H1 (cell line): ENCODE measurements around the gene LAMA3. TPM values are rescaled to one million over a fixed set of nuclear protein-coding genes. Genes with fewer than 3 reads are reported as not detected.

Experiments
- CTCF ChIA-PET: fragments of 300-600 bp; sonication (Branson Sonifier 250); formaldehyde crosslinking; loops from one replicate; lab custom pipeline; 2021; ENCODE audit not compliant: partially characterized antibody; lab: Charles Lee
- POLR2A ChIA-PET: fragments of 300-600 bp; sonication (Branson Sonifier 250); formaldehyde crosslinking; loops from one replicate; lab custom pipeline; 2021; ENCODE audit warnings: inconsistent platforms; ENCODE audit not compliant: partially characterized antibody; lab: Charles Lee
- DNase-seq, 2 experiments: peaks; one replicate each; pipeline versions ENCODE4 v3.0.0 to v3.0.0-alpha.2; 2010 to 2022; ENCODE audit warnings: low spot score in 2 of 2, low read depth in 1 of 2, mixed read lengths in 1 of 2
- FAIRE-seq: peaks from 2 replicates; lab custom pipeline; 2011; peaks lifted over from hg19 to GRCh38; lab: Jason Lieb, UNC
- H2AFZ ChIP-seq: 2 replicates; pipeline ENCODE4 v1.8.1; 2012; ENCODE audit warnings: low read length, inconsistent platforms
- H2AK5ac ChIP-seq: 2 replicates; pipeline ENCODE4 v1.6.1; 2013; ENCODE audit warnings: low read depth, low read length
- H2BK120ac ChIP-seq: replicated peaks from 2 replicates; pipeline ENCODE3; 2013; ENCODE audit warnings: low read depth, low read length, inconsistent platforms
- H2BK12ac ChIP-seq: 2 replicates; pipeline ENCODE4 v1.6.1; 2013; ENCODE audit warnings: low read depth, low read length
- H2BK15ac ChIP-seq: 2 replicates; pipeline ENCODE4 v1.6.1; 2013; ENCODE audit warnings: low read length
- H2BK20ac ChIP-seq: 2 replicates; pipeline ENCODE4 v1.6.1; 2013; ENCODE audit warnings: low read length
- H2BK5ac ChIP-seq: 2 replicates; pipeline ENCODE4 v1.6.1; 2013; ENCODE audit warnings: low read depth, low read length
- H3K14ac ChIP-seq: 2 replicates; pipeline ENCODE4 v1.6.1; 2013; ENCODE audit warnings: inconsistent platforms; ENCODE audit not compliant: insufficient read length
- H3K18ac ChIP-seq: 2 replicates; pipeline ENCODE4 v1.6.1; 2013; ENCODE audit warnings: low read length; ENCODE audit errors: extremely low read depth
- H3K23ac ChIP-seq: 2 replicates; pipeline ENCODE4 v1.6.1; 2013; ENCODE audit warnings: inconsistent platforms; ENCODE audit not compliant: insufficient read length
- H3K23me2 ChIP-seq: 2 replicates; pipeline ENCODE4 v1.6.1; 2013; ENCODE audit warnings: low read depth, low read length
- H3K27ac ChIP-seq: 2 replicates; pipeline ENCODE4 v1.6.1; 2011; ENCODE audit warnings: low read depth, low read length, inconsistent platforms
- H3K27me3 ChIP-seq, 4 experiments: replicated peaks in 1 of 4; 1 replicate in 1 of 4; 2 replicates in 3 of 4; pipeline versions ENCODE4 v1.6.1 to v1.8.1; 2011 to 2013; ENCODE audit warnings: low read length in 3 of 4, mild to moderate bottlenecking in 3 of 4, inconsistent platforms in 2 of 4, mixed read lengths in 2 of 4, moderate library complexity in 1 of 4; ENCODE audit not compliant: control insufficient read depth in 3 of 4, insufficient read depth in 3 of 4; ENCODE audit errors: extremely low read depth in 1 of 4
- H3K36me3 ChIP-seq, 4 experiments: 2 replicates each; pipeline versions ENCODE4 v1.6.1 to v1.8.1; 2011 to 2013; ENCODE audit warnings: mild to moderate bottlenecking in 4 of 4, low read length in 3 of 4, moderate library complexity in 2 of 4, control low read depth in 1 of 4, inconsistent platforms in 1 of 4; ENCODE audit not compliant: insufficient read depth in 4 of 4, control insufficient read depth in 2 of 4
- H3K4ac ChIP-seq: replicated peaks from 2 replicates; pipeline ENCODE3; 2013; ENCODE audit warnings: low read length, low read depth, mixed read lengths, inconsistent platforms; ENCODE audit not compliant: insufficient read length
- H3K4me1 ChIP-seq, 4 experiments: replicated peaks in 1 of 4; 1 replicate in 1 of 4; 2 replicates in 3 of 4; pipeline versions ENCODE4 v1.6.1 to v1.8.1; 2011 to 2013; ENCODE audit warnings: low read length in 3 of 4, inconsistent platforms in 2 of 4, mixed read lengths in 1 of 4; ENCODE audit not compliant: insufficient read depth in 4 of 4, control insufficient read depth in 3 of 4
- H3K4me2 ChIP-seq, 2 experiments: 2 replicates each; pipeline versions ENCODE4 v1.6.1 to v1.8.1; 2011 to 2013; ENCODE audit warnings: low read depth in 2 of 2, low read length in 2 of 2, control low read depth in 1 of 2, inconsistent platforms in 1 of 2, mild to moderate bottlenecking in 1 of 2; ENCODE audit not compliant: insufficient read depth in 1 of 2
- H3K4me3 ChIP-seq, 4 experiments: fragments of 200-600, 300-600 bp in 1 of 4; sonication (generic), shearing (Covaris generic), sonication (Bioruptor Twin) in 1 of 4; 2 replicates each; pipeline versions ENCODE4 v1.5.1 to v1.8.1; 2011 to 2016; ENCODE audit warnings: low read length in 4 of 4, low read depth in 3 of 4, control low read depth in 2 of 4, inconsistent platforms in 2 of 4, mild to moderate bottlenecking in 2 of 4, mixed read lengths in 1 of 4, moderate library complexity in 1 of 4; ENCODE audit not compliant: insufficient read depth in 2 of 4; ENCODE audit errors: extremely low read depth in 1 of 4
- H3K56ac ChIP-seq: replicated peaks from 2 replicates; pipeline ENCODE3; 2013; ENCODE audit warnings: low read depth, mild to moderate bottlenecking, mixed read lengths, low read length, inconsistent platforms; ENCODE audit not compliant: insufficient read length
- H3K79me1 ChIP-seq: 2 replicates; pipeline ENCODE4 v1.6.1; 2013; ENCODE audit warnings: low read depth, low read length, control low read depth
- H3K79me2 ChIP-seq, 2 experiments: 2 replicates each; pipeline versions ENCODE4 v1.6.1 to v1.8.1; 2012 to 2013; ENCODE audit warnings: low read length in 2 of 2, mild to moderate bottlenecking in 2 of 2, inconsistent platforms in 1 of 2; ENCODE audit not compliant: insufficient read depth in 2 of 2, control insufficient read depth in 1 of 2
- H3K9ac ChIP-seq, 4 experiments: replicated peaks in 1 of 4; 1 replicate in 1 of 4; 2 replicates in 3 of 4; pipeline versions ENCODE4 v1.6.1 to v1.8.1; 2011 to 2013; ENCODE audit warnings: low read depth in 3 of 4, low read length in 3 of 4, control low read depth in 2 of 4, mild to moderate bottlenecking in 2 of 4, moderate library complexity in 2 of 4, inconsistent platforms in 1 of 4; ENCODE audit errors: extremely low read depth in 1 of 4
- H3K9me3 ChIP-seq, 2 experiments: 2 replicates each; pipeline versions ENCODE4 v1.6.1 to v1.8.1; 2012 to 2013; ENCODE audit warnings: mild to moderate bottlenecking in 2 of 2, moderate library complexity in 2 of 2, control low read depth in 1 of 2, inconsistent platforms in 1 of 2, low read depth in 1 of 2, low read length in 1 of 2, mixed read lengths in 1 of 2; ENCODE audit not compliant: insufficient read depth in 2 of 2
- H4K20me1 ChIP-seq, 2 experiments: replicated peaks in 1 of 2; 2 replicates each; pipeline versions ENCODE3 to v1.8.1; 2011 to 2013; ENCODE audit warnings: inconsistent platforms in 2 of 2, low read length in 2 of 2, mild to moderate bottlenecking in 1 of 2; ENCODE audit not compliant: insufficient read depth in 2 of 2, control insufficient read depth in 1 of 2
- H4K5ac ChIP-seq: 2 replicates; pipeline ENCODE4 v1.6.1; 2013; ENCODE audit warnings: low read length, low read depth, mixed read lengths, inconsistent platforms; ENCODE audit not compliant: insufficient read length
- H4K8ac ChIP-seq: 2 replicates; pipeline ENCODE4 v1.8.0; 2013; ENCODE audit warnings: mild to moderate bottlenecking, moderate library complexity, low read length, inconsistent platforms; ENCODE audit not compliant: insufficient read depth; ENCODE audit errors: extremely low read depth
- H4K91ac ChIP-seq: replicated peaks from 2 replicates; pipeline ENCODE3; 2013; ENCODE audit warnings: low read length, mixed read lengths, inconsistent platforms; ENCODE audit not compliant: insufficient read length
- ATF2 ChIP-seq: IDR thresholded peaks from 2 replicates; pipeline ENCODE4 v1.6.1; 2012; ENCODE audit warnings: low read length, inconsistent platforms
- CHD1 ChIP-seq: IDR thresholded peaks from 2 replicates; pipeline ENCODE4 v1.6.1; 2012; ENCODE audit warnings: low read depth, low read length, improper control_type of control experiment
- KDM1A ChIP-seq: fragments of 200-600, 300-600 bp; sonication (generic); IDR thresholded peaks from 2 replicates; pipeline ENCODE4 v1.7.1; 2016; ENCODE audit warnings: mild to moderate bottlenecking, low read length, borderline replicate concordance
- MAFK ChIP-seq: IDR thresholded peaks from 2 replicates; pipeline ENCODE4 v1.6.1; 2012; ENCODE audit warnings: low read depth, mild to moderate bottlenecking, improper control_type of control experiment, low read length
- NANOG ChIP-seq: IDR thresholded peaks from 2 replicates; pipeline ENCODE4 v1.6.1; 2011; ENCODE audit warnings: low read length, low read depth, mild to moderate bottlenecking, inconsistent platforms; ENCODE audit not compliant: insufficient read depth, poor library complexity, severe bottlenecking
- POU5F1 ChIP-seq: IDR thresholded peaks from 2 replicates; pipeline ENCODE4 v1.6.1; 2011; ENCODE audit warnings: low read depth, mild to moderate bottlenecking, low read length, moderate library complexity
- RNF2 ChIP-seq: fragments of 200-900, 300-1000 bp; sonication (generic); IDR thresholded peaks from 2 replicates; pipeline ENCODE4 v1.7.1; 2016; ENCODE audit warnings: borderline replicate concordance, low read depth, mild to moderate bottlenecking, antibody characterized with exemption, low read length; ENCODE audit not compliant: poor library complexity, severe bottlenecking; ENCODE audit errors: missing control alignments
- SAP30 ChIP-seq: fragments of 300-600 bp; sonication (generic); IDR thresholded peaks from 2 replicates; pipeline ENCODE4 v1.7.1; 2012; ENCODE audit warnings: low read length, moderate library complexity, mild to moderate bottlenecking, inconsistent platforms; ENCODE audit not compliant: insufficient read depth, insufficient replicate concordance
- SIN3A ChIP-seq, 2 experiments: IDR thresholded peaks in 1 of 2; conservative IDR thresholded peaks in 1 of 2; 2 replicates each; pipeline ENCODE4 v1.6.1; 2011 to 2012; ENCODE audit warnings: low read length in 2 of 2, improper control_type of control experiment in 1 of 2, low read depth in 1 of 2, mild to moderate bottlenecking in 1 of 2
- SIX5 ChIP-seq: IDR thresholded peaks from 2 replicates; pipeline ENCODE4 v1.6.1; 2011; ENCODE audit warnings: mild to moderate bottlenecking, low read depth, low read length
- SRF ChIP-seq: IDR thresholded peaks from 2 replicates; pipeline ENCODE4 v1.6.1; 2011; ENCODE audit warnings: mild to moderate bottlenecking, low read depth, low read length, moderate library complexity
- ZNF274 ChIP-seq: IDR thresholded peaks from 2 replicates; pipeline ENCODE4 v1.7.0; 2012; ENCODE audit warnings: low read length, borderline replicate concordance; ENCODE audit errors: extremely low read depth
- WGBS, 2 experiments: shearing (Covaris generic) in 1 of 2; methylation state at CpG; one replicate each; pipeline versions ENCODE4 v1.1.6 to v1.1.7; 2013 to 2015; ENCODE audit warnings: low lambda C conversion rate in 2 of 2, mixed read lengths in 2 of 2, inconsistent platforms in 1 of 2, low coverage in 1 of 2, missing lambda C conversion rate in 1 of 2; ENCODE audit not compliant: insufficient replicate concordance in 2 of 2, insufficient coverage in 1 of 2, insufficient read length in 1 of 2; ENCODE audit errors: extremely low coverage in 1 of 2, missing lambda C conversion rate in 1 of 2; 5-methylcytosine and 5-hydroxymethylcytosine counted together
- polyA plus RNA-seq, 7 experiments: library from polyadenylated mRNA; depleted of rRNA in 3 of 7; stranded (reverse) in 5 of 7; unstranded in 2 of 7; fragments of >200 nt in 5 of 7; fragments of 200-250 nt in 2 of 7; gene quantifications; 1 replicate in 5 of 7; 2 replicates in 1 of 7; 4 replicates in 1 of 7; pipeline versions ENCODE4 v1.2.1 to v1.2.3, GENCODE V29; 2011 to 2013; ENCODE audit warnings: missing spikeins in 2 of 7, mixed read lengths in 2 of 7
- total RNA-seq: library from RNA; stranded (reverse); fragmentation: NEBNext Ultra II Directional; extraction: Animal tissue kit (Norgen Biotek cat#: 25700); gene quantifications from 2 replicates; pipeline ENCODE4 v1.2.1, GENCODE V29; 2021

The LAMA3 gene
- total and polyA plus RNA-seq, 2 of the 8 experiments (the other 6 are each of a cell fraction or from before 2014, with no cell fraction given): 0.76 to 5.0 TPM

- no peak overlapping the region for H4K91ac ChIP-seq
- peaks cover 0 to 7% (median 0%) of the 10 kb centered on the region in 4 experiments; a peak in 2 of 7 replicates for H3K4me1 ChIP-seq
- H2BK5ac ChIP-seq: no peak overlapping the region
- no peak overlapping the region for H2BK120ac ChIP-seq
- no peak overlapping the region for H3K56ac ChIP-seq
- no peak overlapping the region for H2BK12ac ChIP-seq
- H3K18ac ChIP-seq: no peak overlapping the region
- no peaks in the 10 kb centered on the region for H3K9me3 ChIP-seq
- no peak overlapping the region for H4K5ac ChIP-seq
- no peaks in the 10 kb centered on the region for H3K27me3 ChIP-seq
- H4K20me1 ChIP-seq: no peaks in the 10 kb centered on the region
- DNase-seq (no peak), FAIRE-seq (no peak)
- no peak overlapping the region for H4K8ac ChIP-seq
- H3K4me2 ChIP-seq: no peak overlapping the region
- no peaks in the 10 kb centered on the region for H3K79me1 ChIP-seq
- no peaks in the 10 kb centered on the region for H3K36me3 ChIP-seq
- no peaks in the 10 kb centered on the region for H3K23me2 ChIP-seq
- no peak overlapping the region for H3K4ac ChIP-seq
- no peaks in the 10 kb centered on the region for H3K79me2 ChIP-seq
- no peak overlapping the region for H2AK5ac ChIP-seq
- H3K4me3 ChIP-seq: no peak overlapping the region
- WGBS, 2 experiments: 91% methylated on average over 5 of the region's 5 CpGs; no CpG with 5 or more reads in 1 of the 2 experiments
- ChIA-PET POLR2A (no interaction called here), CTCF (interaction anchor here (0.6 kb wide), 1 partner anchor 118 kb away, joined by 3 read pairs; no protein-coding TSS in a partner anchor)
- no peak overlapping the region for H3K23ac ChIP-seq
- no peak overlapping the region for H3K27ac ChIP-seq
- no peak overlapping the region for H2AFZ ChIP-seq
- no peak overlapping the region for H2BK20ac ChIP-seq
- H3K14ac ChIP-seq: no peak overlapping the region
- H2BK15ac ChIP-seq: no peak overlapping the region
- no peak overlapping the region for H3K9ac ChIP-seq
- TF ChIP-seq POU5F1 (no peak), ZNF274 (no peak), SRF (no peak), CHD1 (no peak), MAFK (no peak), ATF2 (no peak), RNF2 (no peak), NANOG (no peak), SIX5 (no peak), SAP30 (no peak), KDM1A (no peak), SIN3A (conservative IDR thresholded peaks at IDR 0.05 in 1 of 2, IDR thresholded peaks at IDR 0.05 in 1 of 2; ENCODE audit: low read depth in 1 of 2, low read length in 2 of 2) (no peak)
These were observed 49.3 kb downstream of the LAMA3 start for GRCh38 chr18:23738575-23738974.
